Measurements from ENCODE around the gene CMTM7. TPM values are rescaled to one million over a fixed set of nuclear protein-coding genes. Genes with fewer than 3 reads are reported as not detected.
A peak's percentile ranks its signal among the peaks of the same experiment; 100 is the strongest.
"Not testable (repeated sequence)": the region's sequence is repeated elsewhere in the genome, so short reads cannot be mapped to it uniquely, and the experiment has no call there.

Gene CMTM7
- total RNA-seq, 8 experiments from 2014 or later, result 1.2 to 48.2 (median 5.4) TPM

DNA sequence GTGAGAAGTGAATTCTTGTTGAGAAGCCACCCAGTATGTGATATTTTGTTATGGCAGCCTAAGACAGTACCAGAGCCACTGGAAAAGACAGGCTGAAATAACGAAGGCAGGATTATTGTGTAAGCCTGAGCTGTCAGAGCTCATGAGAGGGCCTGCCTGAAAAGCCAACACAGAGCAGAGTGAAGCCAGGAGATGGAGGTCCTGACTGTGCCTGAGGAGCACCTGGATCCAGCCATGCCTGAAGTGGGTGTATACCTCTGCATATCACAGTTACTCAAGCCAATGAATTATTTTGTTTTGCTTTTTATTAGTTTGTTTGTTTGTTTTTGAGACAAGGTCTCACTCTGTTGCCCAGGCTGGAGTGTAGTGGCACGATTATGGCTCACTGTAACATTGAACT, 4.1 kb upstream of the CMTM7 start:
- no peak for ATAC-seq (replicated peaks in 6 of 8)
- Histone ChIP-seq H3K4me1 (replicated peaks in 1 of 2) (peaks cover 14 to 17% of the 10 kb centered on the region in 2 donors), H3K4me3 (no peak overlapping the region), H3K27ac (no peak overlapping the region)
- in situ Hi-C loops (cut with MboI; ENCODE audit: low pct_unique_long_range_greater_than_20kb in 2 of 9, low sequenced_read_pairs in 9 of 9, unreplicated experiment in 9 of 9), result loop anchor here in 1 of 9 experiments (25.0 kb wide), 1 partner anchor 275 kb away; no protein-coding TSS in a partner anchor
- WGBS, 10 experiments, result 0 to 100% (median 67%) methylated on average over 1 to 2 of the region's 2 CpGs; no CpG with 5 or more reads in 2 of the 10 experiments

DNA sequence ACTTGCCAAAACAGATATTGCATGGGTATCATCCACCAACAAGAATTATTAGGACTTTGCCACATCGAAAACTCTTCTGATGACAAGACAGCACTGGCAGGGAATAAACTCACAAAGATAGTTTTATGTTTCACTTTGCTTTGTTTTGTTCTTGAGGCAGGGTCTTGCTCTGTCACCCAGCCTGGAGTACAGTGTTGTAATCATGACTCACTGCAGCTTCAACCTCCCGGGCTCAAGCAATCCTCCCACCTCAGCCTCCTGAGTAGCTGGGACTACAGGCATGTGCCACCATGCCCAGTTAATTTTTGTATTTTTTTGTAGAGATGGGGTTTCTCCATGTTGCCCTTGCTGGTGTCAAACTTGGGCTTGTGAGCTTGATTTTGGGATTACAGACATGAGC, 2.1 kb upstream of the CMTM7 start:
- WGBS, 10 experiments, result 80 to 100% (median 100%) methylated on average over 1 to 2 of the region's 2 CpGs; no CpG with 5 or more reads in 3 of the 10 experiments
- H3K4me3 ChIP-seq; ATAC-seq (replicated peaks in 6 of 8); H3K27ac ChIP-seq: not testable (repeated sequence)
- in situ Hi-C loops (cut with MboI; ENCODE audit: low pct_unique_long_range_greater_than_20kb in 2 of 9, low sequenced_read_pairs in 9 of 9, unreplicated experiment in 9 of 9), result loop anchor here in 1 of 9 experiments (25.0 kb wide), 1 partner anchor 273 kb away; no protein-coding TSS in a partner anchor
- H3K4me1 ChIP-seq (replicated peaks in 1 of 2), result peaks cover 13 to 24% of the 10 kb centered on the region in 2 donors

DNA sequence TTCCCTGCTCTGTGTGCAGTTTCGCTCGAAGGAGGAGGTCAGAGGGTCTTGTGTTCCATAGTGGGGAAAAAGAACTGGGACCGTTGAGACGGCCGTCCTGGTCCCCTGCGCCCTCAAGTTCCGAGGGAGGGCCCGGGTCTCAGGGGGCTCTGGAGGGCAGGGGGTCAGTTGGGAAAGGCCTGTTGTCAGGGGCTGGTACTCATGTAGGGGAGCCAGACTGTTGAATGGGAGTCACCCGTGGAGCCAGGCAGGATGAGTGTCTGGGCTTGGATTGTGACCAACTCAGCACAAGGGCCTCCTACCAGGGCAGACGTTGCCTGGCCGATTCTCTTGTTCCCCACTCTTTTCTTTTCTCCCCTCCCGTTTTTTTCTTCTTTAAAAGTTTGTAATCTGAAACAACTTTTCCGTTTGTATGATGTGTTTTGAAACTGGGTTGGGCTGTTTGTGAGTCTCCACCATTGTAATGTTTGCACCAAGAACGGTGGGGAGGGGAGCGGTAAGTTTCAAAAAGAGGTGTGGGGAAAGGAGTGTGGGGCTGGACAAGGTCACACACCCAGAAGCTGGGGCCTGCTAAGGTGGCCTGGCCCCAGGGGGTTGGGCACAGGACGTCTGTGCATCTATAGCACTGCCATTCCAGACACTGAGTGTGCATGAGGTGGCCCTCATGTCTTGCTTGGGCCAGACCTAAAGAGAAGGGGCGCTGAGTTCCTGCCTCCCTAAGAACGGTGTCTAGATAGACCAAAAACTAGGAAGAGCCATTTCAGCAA, 1.1 kb downstream of the CMTM7 start:
- WGBS, 10 experiments, result 20 to 83% (median 57%) methylated on average over 1 to 8 of the region's 18 CpGs; no CpG with 5 or more reads in 4 of the 10 experiments
- no peak overlapping the region for H3K27ac ChIP-seq
- peaks cover 0 to 10% of the 10 kb centered on the region in 2 donors for H3K4me1 ChIP-seq (replicated peaks in 1 of 2)
- peak; percentile 28 to 43 (median 32) for ATAC-seq (replicated peaks in 6 of 8)
- in situ Hi-C loops (cut with MboI; ENCODE audit: low pct_unique_long_range_greater_than_20kb in 2 of 9, low sequenced_read_pairs in 9 of 9, unreplicated experiment in 9 of 9), result loop anchor here in 1 of 9 experiments (25.0 kb wide), 1 partner anchor 270 kb away; no protein-coding TSS in a partner anchor
- peak overlapping the region; percentile 47 to 71 (median 55) for H3K4me3 ChIP-seq

DNA sequence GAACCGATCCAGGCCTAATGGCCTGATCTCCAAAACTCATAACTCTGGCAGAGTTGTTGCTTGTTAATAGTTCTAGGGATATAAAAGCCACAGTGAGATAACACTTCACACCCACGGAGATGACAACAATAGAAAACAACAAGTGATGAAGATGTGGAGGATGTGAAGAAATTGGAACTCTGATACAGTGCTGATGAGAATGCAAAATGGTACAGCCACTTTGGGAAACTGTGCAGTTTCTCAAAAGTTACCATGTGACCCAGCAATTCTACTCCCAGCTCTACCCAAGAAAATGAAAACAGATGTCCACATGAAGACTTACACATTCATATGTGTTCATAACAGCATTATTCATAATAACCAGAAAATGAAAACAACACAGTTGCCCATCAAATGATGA, 3.8 kb downstream of the CMTM7 start:
- Histone ChIP-seq H3K27ac (no peak overlapping the region), H3K4me3 (no peak overlapping the region), H3K4me1 (replicated peaks in 1 of 2) (peaks cover 0 to 10% of the 10 kb centered on the region in 2 donors)
- WGBS, 10 experiments, result 0 to 95% (median 87%) methylated on average over 1 to 2 of the region's 2 CpGs; no CpG with 5 or more reads in 2 of the 10 experiments
- no peak for ATAC-seq (replicated peaks in 6 of 8)
- in situ Hi-C loops (cut with MboI; ENCODE audit: low pct_unique_long_range_greater_than_20kb in 2 of 9, low sequenced_read_pairs in 9 of 9, unreplicated experiment in 9 of 9), result loop anchor here in 1 of 9 experiments (25.0 kb wide), 1 partner anchor 267 kb away; no protein-coding TSS in a partner anchor

DNA sequence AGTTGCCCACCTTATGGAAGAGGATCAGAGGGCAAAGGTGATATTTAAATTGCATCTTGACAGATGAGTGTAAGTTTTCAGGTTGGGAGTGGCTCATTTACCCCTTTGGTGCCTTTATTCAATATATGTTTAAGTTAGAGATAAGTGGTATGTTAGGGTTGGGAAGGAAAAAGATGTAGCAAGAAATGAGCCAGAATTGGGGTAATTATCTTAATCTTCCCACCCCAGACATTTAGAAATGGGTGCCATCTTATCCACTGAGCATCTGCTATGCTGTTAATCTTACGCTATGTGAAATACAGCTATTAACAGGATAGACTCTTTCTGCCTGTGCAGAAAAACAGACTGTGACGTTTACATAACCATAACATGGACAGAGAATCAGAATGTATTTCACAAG, 6.3 kb downstream of the CMTM7 start:
- no peak for ATAC-seq (replicated peaks in 6 of 8)
- WGBS, 10 experiments, result 0 to 100% (median 50%) methylated on average over 1 to 2 of the region's 2 CpGs; no CpG with 5 or more reads in 2 of the 10 experiments
- in situ Hi-C loops (cut with MboI; ENCODE audit: low pct_unique_long_range_greater_than_20kb in 2 of 9, low sequenced_read_pairs in 9 of 9, unreplicated experiment in 9 of 9), result loop anchor here in 1 of 9 experiments (25.0 kb wide), 1 partner anchor 264 kb away; no protein-coding TSS in a partner anchor
- no peak overlapping the region for H3K4me3 ChIP-seq
- H3K27ac ChIP-seq, result no peak overlapping the region
- peaks cover 6 to 15% of the 10 kb centered on the region in 2 donors for H3K4me1 ChIP-seq (replicated peaks in 1 of 2)

DNA sequence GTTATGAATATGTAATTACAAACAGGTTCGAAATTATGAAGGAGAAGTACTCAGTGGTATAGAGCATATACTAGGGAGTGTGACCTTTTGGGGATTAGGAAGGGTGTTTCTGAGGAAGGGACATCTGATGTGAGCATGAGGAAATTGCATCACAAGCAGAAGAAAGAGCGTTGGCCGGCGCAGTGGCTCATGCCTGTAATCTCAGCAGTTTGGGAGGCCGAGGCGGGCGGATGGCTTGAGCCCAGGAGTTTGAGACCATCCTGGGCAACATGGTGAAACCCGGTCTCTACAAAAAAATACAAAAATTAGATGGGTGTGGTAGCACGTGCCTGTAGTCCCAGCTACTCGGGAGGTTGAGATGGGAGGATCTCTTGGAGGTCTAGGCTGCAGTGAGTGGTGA, 6.9 kb downstream of the CMTM7 start:
- in situ Hi-C loops (cut with MboI; ENCODE audit: low pct_unique_long_range_greater_than_20kb in 2 of 9, low sequenced_read_pairs in 9 of 9, unreplicated experiment in 9 of 9), result loop anchor here in 1 of 9 experiments (25.0 kb wide), 1 partner anchor 264 kb away; no protein-coding TSS in a partner anchor
- no peak overlapping the region for H3K4me3 ChIP-seq
- no peak for ATAC-seq (replicated peaks in 6 of 8)

DNA sequence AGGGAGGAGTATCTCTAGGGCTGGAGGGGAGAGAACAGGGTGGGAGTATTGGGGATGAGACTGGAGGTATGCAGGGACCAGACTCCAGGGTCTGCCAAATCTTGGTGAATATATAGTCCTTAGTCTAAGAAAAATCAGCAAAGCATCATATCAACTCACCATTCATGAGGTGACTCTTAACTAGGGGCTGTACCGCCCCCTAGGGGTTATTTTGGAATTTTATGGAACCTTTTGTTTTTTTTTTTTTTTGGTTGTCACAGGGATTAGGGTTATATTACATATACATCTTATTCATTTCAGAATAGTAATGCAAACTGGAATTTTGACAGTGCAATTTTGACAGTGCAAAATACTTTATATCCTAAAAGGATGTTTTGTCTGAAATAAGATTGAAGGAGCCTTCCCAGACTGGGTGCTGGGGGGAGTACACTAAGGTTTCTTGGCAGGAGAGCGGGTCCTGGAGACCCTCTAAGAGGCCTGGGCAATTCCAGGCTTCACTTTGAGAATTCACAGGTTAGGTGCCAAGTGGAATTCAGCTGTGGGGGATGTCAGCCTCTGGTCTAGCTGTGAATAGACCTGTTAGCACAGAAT, 7.5 kb downstream of the CMTM7 start:
- H3K27ac ChIP-seq, result no peak overlapping the region
- H3K4me1 ChIP-seq (replicated peaks in 1 of 2), result peaks cover 6 to 11% of the 10 kb centered on the region in 2 donors
- ATAC-seq (replicated peaks in 6 of 8), result peak in 4 of 8 experiments; percentile 4 to 9 (median 8)
- 0 to 67% (median 50%) methylated on average over 1 to 2 of the region's 2 CpGs; no CpG with 5 or more reads in 2 of the 10 experiments for WGBS, 10 experiments
- in situ Hi-C loops (cut with MboI; ENCODE audit: low pct_unique_long_range_greater_than_20kb in 2 of 9, low sequenced_read_pairs in 9 of 9, unreplicated experiment in 9 of 9), result loop anchor here in 1 of 9 experiments (25.0 kb wide), 1 partner anchor 263 kb away; no protein-coding TSS in a partner anchor
- no peak overlapping the region for H3K4me3 ChIP-seq

More for the DNA sequence above, 6.9 kb downstream of the CMTM7 start:
- Histone ChIP-seq H3K4me1 (replicated peaks in 1 of 2) (peaks cover 6 to 14% of the 10 kb centered on the region in 2 donors), H3K27ac (no peak overlapping the region)
- 57 to 93% (median 77%) methylated on average over 1 to 10 of the region's 10 CpGs; no CpG with 5 or more reads in 2 of the 10 experiments for WGBS, 10 experiments

DNA sequence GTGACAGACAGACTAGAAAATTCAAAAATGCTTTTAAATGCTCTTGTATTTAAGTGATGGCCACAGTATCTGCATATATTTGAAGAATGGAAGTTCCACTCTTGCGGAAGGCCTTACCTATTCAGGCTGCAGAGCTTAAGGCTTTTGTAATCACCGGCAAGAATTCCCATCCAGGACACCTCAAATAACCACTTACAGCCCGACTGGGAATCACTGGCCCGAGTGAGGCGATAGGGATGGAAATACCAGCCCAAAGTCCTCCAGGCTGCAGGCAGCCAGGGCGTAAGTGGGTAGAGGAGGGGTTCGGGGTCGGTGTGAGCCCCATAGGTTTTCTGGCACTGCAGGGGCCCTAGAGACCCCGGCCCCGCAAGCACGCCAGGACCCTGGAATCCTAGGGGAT, 9.5 kb downstream of the CMTM7 start:
- in situ Hi-C loops (cut with MboI; ENCODE audit: low pct_unique_long_range_greater_than_20kb in 2 of 9, low sequenced_read_pairs in 9 of 9, unreplicated experiment in 9 of 9), result no loop called here
- peak overlapping the region; percentile 65 to 67 for H3K27ac ChIP-seq

DNA sequence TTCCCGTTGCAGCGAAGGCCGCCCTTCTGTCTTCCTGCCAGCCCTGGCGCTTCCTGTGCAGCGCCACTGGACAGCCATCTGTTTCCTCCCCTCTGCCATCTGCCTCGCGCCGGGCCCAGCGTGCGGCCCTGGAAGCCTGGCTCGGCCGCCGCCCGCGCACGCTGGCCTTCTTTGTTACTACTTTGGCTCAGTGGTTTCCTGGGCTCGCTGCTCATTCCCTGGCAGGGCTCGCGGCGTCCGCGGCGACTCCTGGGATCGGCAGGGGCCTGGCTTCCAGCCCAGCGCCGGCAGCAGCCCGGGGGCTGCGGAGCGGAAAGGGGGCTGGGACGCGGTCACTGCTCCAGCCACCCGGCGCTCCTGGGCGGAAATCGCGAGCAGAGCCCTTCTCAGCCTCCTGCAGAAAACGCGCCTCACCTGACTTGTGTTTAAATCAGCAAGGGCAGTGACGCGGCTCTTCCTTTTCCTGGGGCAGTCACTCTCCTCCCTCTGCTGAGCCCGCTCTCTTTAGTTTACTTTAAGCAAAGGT, 10.0 kb downstream of the CMTM7 start:
- Histone ChIP-seq H3K4me1 (replicated peaks in 1 of 2) (peaks cover 6 to 11% of the 10 kb centered on the region in 2 donors), H3K27ac (peak overlapping the region; percentile 65 to 67), H3K4me3 (peak overlapping the region; percentile 13 to 28 (median 18))
- 3 to 17% (median 13%) methylated on average over 3 to 22 of the region's 41 CpGs; no CpG with 5 or more reads in 5 of the 10 experiments for WGBS, 10 experiments
- peak; percentile 88 to 93 (median 92) for ATAC-seq (replicated peaks in 6 of 8)
- in situ Hi-C loops (cut with MboI; ENCODE audit: low pct_unique_long_range_greater_than_20kb in 2 of 9, low sequenced_read_pairs in 9 of 9, unreplicated experiment in 9 of 9), result no loop called here

More for the DNA sequence above, 9.5 kb downstream of the CMTM7 start:
- Histone ChIP-seq H3K4me1 (replicated peaks in 1 of 2) (peaks cover 6 to 11% of the 10 kb centered on the region in 2 donors), H3K4me3 (peak overlapping the region in 4 of 5 donors; percentile 13 to 28 (median 21))
- peak in 2 of 8 experiments; percentile 14 to 46 for ATAC-seq (replicated peaks in 6 of 8)
- 19 to 75% (median 55%) methylated on average over 1 to 9 of the region's 11 CpGs; no CpG with 5 or more reads in 3 of the 10 experiments for WGBS, 10 experiments

DNA sequence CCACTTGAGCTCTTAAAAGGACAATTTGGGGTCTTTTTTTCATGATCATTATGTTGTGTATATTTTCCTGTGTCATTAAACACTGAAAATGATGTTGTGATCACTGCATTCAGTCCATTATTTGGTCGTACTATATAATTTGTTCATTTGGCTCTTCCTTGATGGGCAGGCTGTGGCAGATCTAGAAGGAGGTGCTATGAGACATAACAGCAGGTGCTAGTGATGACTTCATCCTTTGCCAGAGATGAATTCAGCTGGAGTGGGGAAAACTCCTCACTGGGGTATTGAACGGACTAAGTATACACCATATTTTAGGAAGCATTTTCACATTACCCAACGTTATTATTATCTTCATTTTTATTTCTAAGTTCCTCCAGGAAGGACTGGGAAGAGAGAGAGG, 12.0 kb downstream of the CMTM7 start:
- ATAC-seq (replicated peaks in 6 of 8), result no peak
- in situ Hi-C loops (cut with MboI; ENCODE audit: low pct_unique_long_range_greater_than_20kb in 2 of 9, low sequenced_read_pairs in 9 of 9, unreplicated experiment in 9 of 9), result no loop called here
- Histone ChIP-seq H3K4me1 (replicated peaks in 1 of 2) (peaks cover 6 to 16% of the 10 kb centered on the region in 2 donors), H3K4me3 (no peak overlapping the region), H3K27ac (no peak overlapping the region)
- 54 to 100% (median 90%) methylated on average over 1 to 3 of the region's 3 CpGs; no CpG with 5 or more reads in 1 of the 10 experiments for WGBS, 10 experiments

DNA sequence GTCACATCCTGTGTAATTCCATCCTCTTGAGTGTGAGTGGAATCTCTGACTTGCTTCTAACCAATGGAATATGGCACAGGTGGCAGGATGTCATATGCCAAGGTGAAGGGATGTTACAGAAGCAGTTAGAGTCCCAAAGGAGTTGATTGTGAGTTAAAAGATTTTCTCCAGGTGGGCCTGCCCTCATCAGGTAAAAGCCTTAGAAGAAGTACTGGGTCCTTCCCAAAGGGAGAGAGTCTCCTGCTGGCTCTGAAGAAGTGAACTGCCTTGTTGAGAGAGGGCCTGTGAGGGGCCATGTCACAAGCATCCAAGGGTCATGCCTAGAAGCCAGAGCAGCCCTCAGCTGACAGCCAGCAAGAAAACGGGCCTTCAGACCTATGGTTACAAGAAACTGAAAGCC, 13.1 kb downstream of the CMTM7 start:
- in situ Hi-C loops (cut with MboI; ENCODE audit: low pct_unique_long_range_greater_than_20kb in 2 of 9, low sequenced_read_pairs in 9 of 9, unreplicated experiment in 9 of 9), result no loop called here
- 100% methylated on average over 1 of the region's 1 CpG; no CpG with 5 or more reads in 8 of the 10 experiments for WGBS, 10 experiments
- peaks cover 6 to 16% of the 10 kb centered on the region in 2 donors for H3K4me1 ChIP-seq (replicated peaks in 1 of 2)
- ATAC-seq (replicated peaks in 6 of 8), result no peak
- H3K4me3 ChIP-seq, result no peak overlapping the region
- no peak overlapping the region for H3K27ac ChIP-seq

DNA sequence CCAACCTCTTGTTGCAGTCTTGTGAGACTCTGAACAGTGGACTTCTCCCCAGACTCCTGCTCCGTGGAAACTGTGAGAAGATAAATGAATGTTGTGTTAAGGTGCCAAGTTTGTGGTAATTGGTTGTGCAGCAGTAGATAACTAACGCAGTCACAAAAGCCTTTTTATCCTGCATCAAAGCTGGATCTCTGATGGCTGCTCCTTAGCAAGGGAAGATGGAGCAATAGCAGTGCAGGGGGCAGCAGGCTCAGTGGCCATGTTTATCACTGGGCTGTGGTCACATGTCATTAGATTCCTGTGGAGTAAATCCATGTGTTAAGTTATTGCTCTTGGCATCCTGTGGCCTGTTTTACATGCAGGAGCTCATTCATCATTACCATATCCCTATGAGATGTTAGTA, 13.5 kb downstream of the CMTM7 start:
- 0 to 83% (median 31%) methylated on average over 1 to 2 of the region's 2 CpGs; no CpG with 5 or more reads in 6 of the 10 experiments for WGBS, 10 experiments
- Histone ChIP-seq H3K4me1 (replicated peaks in 1 of 2) (peaks cover 6 to 19% of the 10 kb centered on the region in 2 donors), H3K4me3 (no peak overlapping the region), H3K27ac (no peak overlapping the region)
- no peak for ATAC-seq (replicated peaks in 6 of 8)
- in situ Hi-C loops (cut with MboI; ENCODE audit: low pct_unique_long_range_greater_than_20kb in 2 of 9, low sequenced_read_pairs in 9 of 9, unreplicated experiment in 9 of 9), result no loop called here
